MCF 10A (cell line): ENCODE data around the gene SLC2A4. TPM values are rescaled to one million over a fixed set of nuclear protein-coding genes. Genes with fewer than 3 reads are reported as not detected.

Experiments used
- BruUV-seq: library from RNA; stranded (reverse); fragments of 400-500 nt; replicated peaks from 2 replicates; lab custom pipeline; 2021; lab: Mats Ljungman, UMichigan
- CTCF ChIA-PET: fragments of 300-600 bp; sonication (Branson Sonifier 250); formaldehyde crosslinking; extraction: SDS; loops from one replicate; lab custom pipeline; 2021; ENCODE audit warnings: antibody characterized with exemption, inconsistent platforms; lab: Yijun Ruan, JAX
- POLR2A ChIA-PET: fragments of 300-600, 350-650 bp; sonication (Branson Sonifier 250); formaldehyde crosslinking; extraction: SDS; loops from one replicate; lab custom pipeline; 2020; ENCODE audit warnings: antibody characterized with exemption, inconsistent platforms; lab: Yijun Ruan, JAX
- DNase-seq: peaks from one replicate; pipeline ENCODE4 v3.0.0-alpha.2; 2018; ENCODE audit not compliant: unreplicated experiment
- H3K27ac Mint-ChIP-seq: one replicate; pipeline ENCODE4 v1.8.0; 2022; ENCODE audit warnings: mild to moderate bottlenecking, low read depth, mixed read lengths; ENCODE audit not compliant: unreplicated experiment
- H3K27me3 Mint-ChIP-seq: one replicate; pipeline ENCODE4 v1.8.0; 2022; ENCODE audit warnings: mixed read lengths; ENCODE audit not compliant: insufficient read depth, unreplicated experiment
- H3K36me3 Mint-ChIP-seq: one replicate; pipeline ENCODE4 v1.8.0; 2022; ENCODE audit warnings: mild to moderate bottlenecking, moderate library complexity, mixed read lengths; ENCODE audit not compliant: insufficient read depth, unreplicated experiment
- H3K4me1 Mint-ChIP-seq: one replicate; pipeline ENCODE4 v1.8.0; 2022; ENCODE audit warnings: mixed read lengths; ENCODE audit not compliant: insufficient read depth, unreplicated experiment
- H3K4me3 Mint-ChIP-seq: one replicate; pipeline ENCODE4 v1.8.0; 2022; ENCODE audit warnings: mild to moderate bottlenecking, moderate library complexity, mixed read lengths; ENCODE audit not compliant: unreplicated experiment
- H3K9me3 Mint-ChIP-seq: one replicate; pipeline ENCODE4 v1.8.0; 2022; ENCODE audit warnings: mixed read lengths; ENCODE audit not compliant: unreplicated experiment
- intact Hi-C: fragments of 100-400 bp; cut with micrococcal nuclease; formaldehyde crosslinking; loops from 2 replicates; pipeline ENCODE4 v1.14.1; 2022
- total RNA-seq: library from RNA; stranded (reverse); gene quantifications from 2 replicates; pipeline ENCODE4 v1.2.3, GENCODE V29; 2022
- TF ChIP-seq, protein P1 (sequence below): fragments of 200-600 bp; IDR thresholded peaks from one replicate; pipeline ENCODE4 v1.8.0; 2022; ENCODE audit warnings: antibody characterized with exemption, mild to moderate bottlenecking; ENCODE audit not compliant: unreplicated experiment

SLC2A4 gene
- total RNA-seq, 1 experiment from 2014 or later, result not detected

DNA sequence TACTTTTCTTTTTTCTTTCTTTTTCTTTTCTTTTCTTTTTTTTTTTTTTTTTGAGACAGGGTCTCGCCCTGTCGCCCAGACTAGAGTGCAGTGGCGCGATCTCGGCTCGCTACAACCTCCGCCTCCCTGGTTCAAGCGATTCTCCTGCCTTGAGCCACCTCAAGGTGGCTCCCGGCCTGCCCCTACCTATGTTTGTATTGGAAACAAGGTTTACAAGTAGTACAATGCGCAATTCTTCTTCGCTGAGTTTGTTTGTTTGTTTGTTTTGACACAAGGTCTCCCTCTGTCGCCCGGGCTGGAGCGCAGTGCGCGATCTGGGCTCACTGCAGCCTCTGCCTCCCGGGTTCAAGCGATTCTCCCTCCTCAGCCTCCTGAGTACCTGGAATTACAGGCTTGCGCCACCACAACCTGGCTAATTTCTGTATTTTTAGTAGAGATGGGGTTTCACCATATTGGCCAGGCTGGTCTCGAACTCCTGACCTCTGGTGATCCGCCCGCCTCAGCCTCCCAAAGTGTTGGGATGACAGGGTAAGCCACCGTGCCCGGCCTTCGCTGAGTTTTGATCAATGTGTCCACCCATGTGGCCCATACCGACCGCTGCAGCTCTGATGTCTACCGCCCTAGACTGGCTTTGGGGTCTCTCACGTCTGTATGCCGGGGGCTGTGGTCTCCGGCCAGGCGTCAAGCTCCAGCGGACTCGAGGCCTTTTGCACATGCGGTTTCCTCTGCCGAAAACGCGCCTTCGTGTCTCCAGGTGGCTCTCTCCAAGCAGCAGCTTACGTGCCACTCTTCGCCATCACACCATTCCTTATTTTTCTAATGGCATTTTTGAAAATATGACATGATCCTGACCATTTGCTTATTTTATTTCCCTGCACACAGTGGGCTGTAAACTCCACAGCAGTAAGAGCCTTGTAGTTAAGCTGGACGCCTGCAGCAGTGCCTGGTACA, 14.0 kb downstream of the SLC2A4 start:
- H3K4me1 Mint-ChIP-seq, result peaks cover 17% of the 10 kb centered on the region
- CTCF ChIA-PET, result interaction anchor here (0.6 to 2.9 kb wide), 15 partner anchors 10 to 376 kb away, joined by 3 to 65 read pairs (median 5); partner anchors contain the start of genes GABARAP and SLC2A4
- H3K27me3 Mint-ChIP-seq, result no peaks in the 10 kb centered on the region
- no peak overlapping the region for H3K27ac Mint-ChIP-seq
- intact Hi-C loops, result loop anchor here (1.0 to 5.0 kb wide), 3 partner anchors 15 to 248 kb away; no protein-coding TSS in a partner anchor
- DNase-seq, result no peak
- H3K4me3 Mint-ChIP-seq, result peak overlapping the region; percentile 63
- H3K9me3 Mint-ChIP-seq, result no peaks in the 10 kb centered on the region
- BruUV-seq, result no TSS peak
- TF ChIP-seq, protein P1, sequence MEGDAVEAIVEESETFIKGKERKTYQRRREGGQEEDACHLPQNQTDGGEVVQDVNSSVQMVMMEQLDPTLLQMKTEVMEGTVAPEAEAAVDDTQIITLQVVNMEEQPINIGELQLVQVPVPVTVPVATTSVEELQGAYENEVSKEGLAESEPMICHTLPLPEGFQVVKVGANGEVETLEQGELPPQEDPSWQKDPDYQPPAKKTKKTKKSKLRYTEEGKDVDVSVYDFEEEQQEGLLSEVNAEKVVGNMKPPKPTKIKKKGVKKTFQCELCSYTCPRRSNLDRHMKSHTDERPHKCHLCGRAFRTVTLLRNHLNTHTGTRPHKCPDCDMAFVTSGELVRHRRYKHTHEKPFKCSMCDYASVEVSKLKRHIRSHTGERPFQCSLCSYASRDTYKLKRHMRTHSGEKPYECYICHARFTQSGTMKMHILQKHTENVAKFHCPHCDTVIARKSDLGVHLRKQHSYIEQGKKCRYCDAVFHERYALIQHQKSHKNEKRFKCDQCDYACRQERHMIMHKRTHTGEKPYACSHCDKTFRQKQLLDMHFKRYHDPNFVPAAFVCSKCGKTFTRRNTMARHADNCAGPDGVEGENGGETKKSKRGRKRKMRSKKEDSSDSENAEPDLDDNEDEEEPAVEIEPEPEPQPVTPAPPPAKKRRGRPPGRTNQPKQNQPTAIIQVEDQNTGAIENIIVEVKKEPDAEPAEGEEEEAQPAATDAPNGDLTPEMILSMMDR, result no peak
- POLR2A ChIA-PET, result interaction anchor here (0.9 to 2.1 kb wide), 7 partner anchors 10 to 75 kb away, joined by 3 to 37 read pairs (median 4); partner anchors contain the start of genes GABARAP and SLC2A4
- peaks cover 10% of the 10 kb centered on the region for H3K36me3 Mint-ChIP-seq

DNA sequence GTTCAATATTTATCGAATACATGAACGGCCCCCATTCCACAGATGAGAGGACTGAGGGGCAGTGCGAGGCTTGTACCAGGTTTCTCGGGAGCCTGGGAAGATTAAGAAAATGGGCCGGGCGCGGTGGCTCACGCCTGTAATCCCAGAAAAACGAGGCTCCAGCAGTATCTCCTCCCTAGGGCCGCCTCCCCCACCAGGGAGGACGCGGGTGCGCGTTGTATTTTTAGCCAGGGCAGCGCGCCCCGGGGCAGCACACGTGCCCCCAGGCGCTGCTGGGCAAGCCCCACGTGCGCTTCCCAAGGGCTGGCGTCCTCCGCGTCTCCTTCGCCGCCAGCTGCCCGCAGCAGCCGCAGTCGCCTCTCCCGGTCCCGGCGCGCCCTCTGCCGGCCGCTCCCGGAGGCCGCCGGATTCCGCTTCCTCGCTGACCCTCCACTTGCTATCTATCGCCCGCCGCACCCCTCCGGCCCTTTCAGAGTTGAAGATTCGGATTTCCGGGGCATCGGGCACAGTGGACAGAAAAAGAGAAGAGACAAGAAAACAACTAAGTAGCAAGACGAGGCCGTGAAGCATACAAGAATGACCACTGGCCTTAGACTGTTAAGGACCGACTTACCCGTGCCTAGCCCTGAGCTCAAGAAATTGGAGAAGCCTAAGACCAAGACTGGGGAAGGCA, 14.8 kb downstream of the SLC2A4 start:
- no TSS peak for BruUV-seq
- peaks cover 17% of the 10 kb centered on the region for H3K4me1 Mint-ChIP-seq
- DNase-seq, result peak; percentile 73
- CTCF ChIA-PET, result interaction anchor here (0.6 to 2.9 kb wide), 28 partner anchors 9 to 375 kb away, joined by 3 to 65 read pairs (median 4); partner anchors contain the start of genes ACAP1, GABARAP, GPS2 and SLC2A4
- TF ChIP-seq, protein P1, result peak; percentile 91
- no peaks in the 10 kb centered on the region for H3K27me3 Mint-ChIP-seq
- no peak overlapping the region for H3K27ac Mint-ChIP-seq
- intact Hi-C loops, result loop anchor here (1.0 to 5.0 kb wide), 3 partner anchors 16 to 249 kb away; no protein-coding TSS in a partner anchor
- POLR2A ChIA-PET, result interaction anchor here (0.6 to 2.1 kb wide), 10 partner anchors 11 to 1914 kb away, joined by 3 to 37 read pairs (median 3); partner anchors contain the start of genes GABARAP and SLC2A4
- H3K36me3 Mint-ChIP-seq, result peaks cover 10% of the 10 kb centered on the region
- no peak overlapping the region for H3K4me3 Mint-ChIP-seq
- H3K9me3 Mint-ChIP-seq, result no peaks in the 10 kb centered on the region

DNA sequence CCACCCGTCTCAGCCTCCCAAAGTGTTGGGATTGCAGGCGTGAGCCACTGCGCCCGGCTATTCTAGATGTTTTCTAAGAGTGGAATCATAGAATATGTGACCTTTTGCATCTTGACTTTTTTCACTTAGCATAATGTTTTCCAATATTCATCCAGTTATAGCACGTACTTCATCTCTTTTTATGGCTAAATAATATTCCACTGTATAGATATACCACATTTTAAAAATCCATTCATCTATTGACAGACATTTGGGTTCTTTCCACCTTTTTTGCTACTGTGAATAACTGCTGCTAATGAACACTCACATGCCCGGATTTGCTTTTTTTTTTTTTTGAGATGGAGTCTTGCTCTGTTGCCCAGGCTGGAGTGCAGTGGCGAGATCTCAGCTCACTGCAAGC, 22.7 kb downstream of the SLC2A4 start:
- intact Hi-C loops, result no loop called here
- H3K27me3 Mint-ChIP-seq, result no peaks in the 10 kb centered on the region
- TF ChIP-seq, protein P1, result no peak

More for the DNA sequence above, 22.7 kb downstream of the SLC2A4 start:
- H3K4me1 Mint-ChIP-seq, result no peaks in the 10 kb centered on the region
- H3K9me3 Mint-ChIP-seq, result no peaks in the 10 kb centered on the region
- ChIA-PET POLR2A (interaction anchor here (0.6 to 1.5 kb wide), 4 partner anchors 12 to 310 kb away, joined by 3 to 4 read pairs (median 4); no protein-coding TSS in a partner anchor), CTCF (no interaction called here)
- no peak overlapping the region for H3K4me3 Mint-ChIP-seq
- no TSS peak for BruUV-seq
- peaks cover 19% of the 10 kb centered on the region for H3K36me3 Mint-ChIP-seq
- no peak overlapping the region for H3K27ac Mint-ChIP-seq
- no peak for DNase-seq
